BLaER1 treated with 17β-estradiol and CSF1 and Interleukin-3, amounts not matched to agents 10 nM and 100 nM (cell line): Measurements from ENCODE around the gene HEYL.

ENCODE experiments used
- H3K27ac ChIP-seq, 11 experiments: shearing (Covaris generic); formaldehyde crosslinking; 2 replicates each; pipeline ENCODE4 v1.8.1; 2022
- H3K27me3 ChIP-seq, 11 experiments: shearing (Covaris generic); formaldehyde crosslinking; 2 replicates each; pipeline ENCODE4 v1.8.1; 2022
- H3K36me3 ChIP-seq, 11 experiments: shearing (Covaris generic); formaldehyde crosslinking; 2 replicates each; pipeline ENCODE4 v1.8.1; 2022
- H3K4me1 ChIP-seq, 10 experiments: shearing (Covaris generic); formaldehyde crosslinking; 2 replicates each; pipeline ENCODE4 v1.8.1; 2022
- H3K4me2 ChIP-seq, 11 experiments: shearing (Covaris generic); formaldehyde crosslinking; 2 replicates each; pipeline ENCODE4 v1.8.1; 2022
- H3K4me3 ChIP-seq, 10 experiments: shearing (Covaris generic); formaldehyde crosslinking; 2 replicates each; pipeline ENCODE4 v1.8.1; 2022
- H3K9ac ChIP-seq, 11 experiments: shearing (Covaris generic); formaldehyde crosslinking; 2 replicates each; pipeline ENCODE4 v1.8.1; 2022
- H3K9me3 ChIP-seq, 11 experiments: shearing (Covaris generic); formaldehyde crosslinking; replicated peaks in 1 of 11; 2 replicates each; pipeline ENCODE4 v1.8.1; 2022
- H4K20me1 ChIP-seq, 11 experiments: shearing (Covaris generic); formaldehyde crosslinking; 2 replicates each; pipeline ENCODE4 v1.8.1; 2022
- Cebpa-rat ChIP-seq, 11 experiments: shearing (Covaris generic); IDR thresholded peaks; 2 replicates each; pipeline ENCODE4 v1.8.1; 2022

Gene HEYL

GRCh38 chr1:39649636-39650185, 10.3 kb upstream of the HEYL start:
- Histone ChIP-seq H3K4me3 (no peak overlapping the region), H3K9me3 (no peaks in the 10 kb centered on the region), H4K20me1 (no peaks in the 10 kb centered on the region), H3K27ac (no peak overlapping the region), H3K36me3 (no peaks in the 10 kb centered on the region), H3K9ac (no peak overlapping the region), H3K4me1 (peaks cover 10 to 54% (median 47%) of the 10 kb centered on the region in 10 experiments), H3K27me3 (no peaks in the 10 kb centered on the region), H3K4me2 (no peak overlapping the region)
- TF ChIP-seq Cebpa-rat (IDR thresholded peaks at IDR 0.05), result no peak

- Histone ChIP-seq H3K4me2 (peak overlapping the region in 8 of 11 experiments; percentile 21 to 89 (median 56); a peak in 16 of 22 replicates), H3K4me1 (peaks cover 0 to 64% (median 42%) of the 10 kb centered on the region in 10 experiments; a peak in 17 of 20 replicates), H3K36me3 (no peaks in the 10 kb centered on the region), H4K20me1 (no peaks in the 10 kb centered on the region), H3K9me3 (peaks cover 0 to 11% (median 8%) of the 10 kb centered on the region in 11 experiments; a peak in 11 of 22 replicates), H3K27ac (peak overlapping the region in 4 of 11 experiments; percentile 8 to 79 (median 58); a peak in 3 of 22 replicates), H3K9ac (peak overlapping the region in 2 of 11 experiments; percentile 21 to 27; a peak in 3 of 22 replicates), H3K27me3 (no peaks in the 10 kb centered on the region), H3K4me3 (no peak overlapping the region)
- TF ChIP-seq Cebpa-rat (IDR thresholded peaks at IDR 0.05), result peak in 3 of 11 experiments; percentile 31 to 44 (median 36); a peak in 3 of 22 replicates
Observed at GRCh38 chr1:39648496-39648895, 9.1 kb upstream of the HEYL start.

- H4K20me1 ChIP-seq, result no peaks in the 10 kb centered on the region
- no peak overlapping the region for H3K4me3 ChIP-seq
- peak overlapping the region in 4 of 11 experiments; percentile 39 to 79 (median 62); a peak in 8 of 22 replicates for H3K27ac ChIP-seq
- H3K9ac ChIP-seq, result peak overlapping the region in 2 of 11 experiments; percentile 21 to 27; a peak in 3 of 22 replicates
- peak overlapping the region in 8 of 11 experiments; percentile 21 to 89 (median 56); a peak in 16 of 22 replicates for H3K4me2 ChIP-seq
- no peak for TF ChIP-seq Cebpa-rat (IDR thresholded peaks at IDR 0.05)
- H3K27me3 ChIP-seq, result no peaks in the 10 kb centered on the region
- peaks cover 0 to 13% (median 9%) of the 10 kb centered on the region in 11 experiments; a peak in 11 of 22 replicates for H3K9me3 ChIP-seq
- no peaks in the 10 kb centered on the region for H3K36me3 ChIP-seq
- H3K4me1 ChIP-seq, result peaks cover 0 to 68% (median 54%) of the 10 kb centered on the region in 10 experiments; a peak in 17 of 20 replicates
Observed at GRCh38 chr1:39647247-39647646, 7.8 kb upstream of the HEYL start.

GRCh38 chr1:39646232-39647081, 7.0 kb upstream of the HEYL start:
- Histone ChIP-seq H4K20me1 (no peaks in the 10 kb centered on the region), H3K36me3 (no peaks in the 10 kb centered on the region), H3K4me3 (no peak overlapping the region), H3K27me3 (no peaks in the 10 kb centered on the region), H3K27ac (peak overlapping the region in 7 of 11 experiments; percentile 23 to 79 (median 67); a peak in 11 of 22 replicates), H3K9me3 (peaks cover 0 to 13% (median 9%) of the 10 kb centered on the region in 11 experiments; a peak in 11 of 22 replicates), H3K9ac (peak overlapping the region in 4 of 11 experiments; percentile 1 to 71 (median 48); a peak in 8 of 22 replicates), H3K4me2 (peak overlapping the region; percentile 8 to 89 (median 64); a peak in 19 of 22 replicates), H3K4me1 (peaks cover 0 to 68% (median 54%) of the 10 kb centered on the region in 10 experiments; a peak in 17 of 20 replicates)
- TF ChIP-seq Cebpa-rat (IDR thresholded peaks at IDR 0.05), result no peak

GRCh38 chr1:39645411-39646043, 6.1 kb upstream of the HEYL start:
- Histone ChIP-seq H3K36me3 (no peaks in the 10 kb centered on the region), H3K27me3 (no peaks in the 10 kb centered on the region), H3K27ac (peak overlapping the region in 4 of 11 experiments; percentile 67 to 79 (median 78); a peak in 9 of 22 replicates), H3K4me1 (peaks cover 0 to 71% (median 57%) of the 10 kb centered on the region in 10 experiments; a peak in 17 of 20 replicates), H3K4me3 (no peak overlapping the region), H3K9me3 (peaks cover 0 to 13% (median 9%) of the 10 kb centered on the region in 11 experiments; a peak in 11 of 22 replicates), H3K9ac (peak overlapping the region in 2 of 11 experiments; percentile 19 to 41; a peak in 2 of 22 replicates), H3K4me2 (peak overlapping the region in 8 of 11 experiments; percentile 54 to 89 (median 72); a peak in 15 of 22 replicates), H4K20me1 (no peaks in the 10 kb centered on the region)
- TF ChIP-seq Cebpa-rat (IDR thresholded peaks at IDR 0.05), result no peak

- Histone ChIP-seq H4K20me1 (no peaks in the 10 kb centered on the region), H3K4me1 (peaks cover 0 to 82% (median 66%) of the 10 kb centered on the region in 10 experiments; a peak in 17 of 20 replicates), H3K27me3 (peaks cover 0 to 4% (median 0%) of the 10 kb centered on the region in 11 experiments; a peak in 1 of 22 replicates), H3K27ac (peak overlapping the region in 2 of 11 experiments; percentile 22 to 79; a peak in 1 of 22 replicates), H3K9ac (no peak overlapping the region), H3K9me3 (peaks cover 0 to 13% (median 9%) of the 10 kb centered on the region in 11 experiments; a peak in 11 of 22 replicates), H3K4me2 (peak overlapping the region in 7 of 11 experiments; percentile 54 to 77 (median 68); a peak in 4 of 22 replicates), H3K36me3 (no peaks in the 10 kb centered on the region), H3K4me3 (no peak overlapping the region)
- TF ChIP-seq Cebpa-rat (IDR thresholded peaks at IDR 0.05), result no peak
Observed at GRCh38 chr1:39643705-39644104, 4.3 kb upstream of the HEYL start.

GRCh38 chr1:39642796-39643195, 3.4 kb upstream of the HEYL start:
- H3K4me3 ChIP-seq, result no peak overlapping the region
- peak overlapping the region in 4 of 11 experiments; percentile 15 to 49 (median 24); a peak in 4 of 22 replicates for H3K27ac ChIP-seq
- peaks cover 0 to 82% (median 66%) of the 10 kb centered on the region in 10 experiments; a peak in 17 of 20 replicates for H3K4me1 ChIP-seq
- peak overlapping the region in 10 of 11 experiments; percentile 12 to 77 (median 61); a peak in 19 of 22 replicates for H3K4me2 ChIP-seq
- peaks cover 0 to 13% (median 9%) of the 10 kb centered on the region in 11 experiments; a peak in 11 of 22 replicates for H3K9me3 ChIP-seq
- no peak for TF ChIP-seq Cebpa-rat (IDR thresholded peaks at IDR 0.05)
- H3K36me3 ChIP-seq, result no peaks in the 10 kb centered on the region
- H3K9ac ChIP-seq, result 0 out of 22 replicates have a peak overlapping the region, but pooled peaks of 1 of the 11 experiments have one; percentile 24
- H4K20me1 ChIP-seq, result no peaks in the 10 kb centered on the region
- peaks cover 0 to 8% (median 0%) of the 10 kb centered on the region in 11 experiments; a peak in 2 of 22 replicates for H3K27me3 ChIP-seq

- peak overlapping the region in 2 of 11 experiments; percentile 92 to 94; a peak in 1 of 22 replicates for H3K4me2 ChIP-seq
- peaks cover 0 to 8% (median 0%) of the 10 kb centered on the region in 11 experiments; a peak in 2 of 22 replicates for H3K27me3 ChIP-seq
- no peaks in the 10 kb centered on the region for H3K36me3 ChIP-seq
- no peak overlapping the region for H3K9ac ChIP-seq
- H3K9me3 ChIP-seq, result peaks cover 0 to 13% (median 9%) of the 10 kb centered on the region in 11 experiments; a peak in 11 of 22 replicates
- TF ChIP-seq Cebpa-rat (IDR thresholded peaks at IDR 0.05), result no peak
- no peak overlapping the region for H3K27ac ChIP-seq
- no peak overlapping the region for H3K4me3 ChIP-seq
- peaks cover 0 to 82% (median 66%) of the 10 kb centered on the region in 10 experiments; a peak in 17 of 20 replicates for H3K4me1 ChIP-seq
- H4K20me1 ChIP-seq, result no peaks in the 10 kb centered on the region
Observed at GRCh38 chr1:39640861-39641260, 1.4 kb upstream of the HEYL start.
